ENCODE results near the gene PKD1L1. TPM values are rescaled to one million over a fixed set of nuclear protein-coding genes. Genes with fewer than 3 reads are reported as not detected.

PKD1L1 gene
- total and polyA plus RNA-seq, 2 donors (not counting 1 experiment from before 2014, with no cell fraction given) = 0.59 to 0.70 TPM

GRCh38 chr7:47978790-47979144 is 30.5 kb upstream of the PKD1L1 start:
- Histone ChIP-seq H3K9me3 (ENCODE audit: control extremely low read depth in 1 of 3, control insufficient read depth in 2 of 3, insufficient read depth in 1 of 3, low read length in 2 of 3) (peaks cover 0 to 2% (median 0%) of the 10 kb centered on the region in 3 donors), H3K79me2 (ENCODE audit: control insufficient read depth, insufficient read depth, low read length) (peaks cover 18% of the 10 kb centered on the region), H3K4me3 (ENCODE audit: control extremely low read depth in 1 of 5, extremely low read depth in 1 of 5, insufficient read depth in 1 of 5, low read depth in 2 of 5, low read length in 4 of 5) (peak overlapping the region; percentile 67 to 91 (median 71)), H4K20me1 (ENCODE audit: control insufficient read depth, insufficient read depth, low read length, poor library complexity, severe bottlenecking) (peaks cover 8% of the 10 kb centered on the region), H3K27ac (ENCODE audit: low read length in 2 of 2) (peak overlapping the region; percentile 91 to 93), H3K9ac (ENCODE audit: low read length) (peak overlapping the region; percentile 79), H3K4me2 (replicated peaks; ENCODE audit: low read depth, low read length, poor library complexity, severe bottlenecking) (peak overlapping the region; percentile 77), H3K4me1 (ENCODE audit: control insufficient read depth in 2 of 2, insufficient read depth in 2 of 2, low read length in 2 of 2) (peaks cover 8 to 13% of the 10 kb centered on the region in 2 donors), H2AFZ (ENCODE audit: insufficient read depth, low read depth, low read length, poor library complexity, severe bottlenecking) (peak overlapping the region; percentile 88), H3K27me3 (replicated peaks in 1 of 4; ENCODE audit: control extremely low read depth in 1 of 4, control insufficient read depth in 3 of 4, insufficient read depth in 4 of 4, low read length in 3 of 4) (no peaks in the 10 kb centered on the region), H3K36me3 (replicated peaks in 1 of 2; ENCODE audit: control extremely low read depth in 1 of 2, control insufficient read depth in 1 of 2, extremely low read depth in 1 of 2, insufficient read depth in 2 of 2, low read length in 1 of 2) (peaks cover 7 to 44% of the 10 kb centered on the region in 2 experiments)
- Mint-ChIP-seq H3K4me1 (peaks cover 23% of the 10 kb centered on the region), H3K4me3 (peak overlapping the region; percentile 92), H3K27ac (peak overlapping the region; percentile 98), H3K9me3 (ENCODE audit: insufficient read depth) (no peaks in the 10 kb centered on the region), H3K27me3 (no peaks in the 10 kb centered on the region)
- ATAC-seq (ENCODE audit: low read depth) = no peak
- DNase-seq = no peak
- ChIA-PET POLR2A (interaction anchor here (0.8 kb wide), 1 partner anchor 13 kb away, joined by 3 read pairs; no protein-coding TSS in a partner anchor), CTCF (interaction anchor here (0.8 to 1.8 kb wide), 9 partner anchors 9 to 713 kb away, joined by 3 to 12 read pairs (median 4); partner anchors contain the start of gene PKD1L1)
- WGBS (ENCODE audit: insufficient coverage) = 18% methylated on average over 4 of the region's 4 CpGs
- intact Hi-C loops (cut with micrococcal nuclease) = loop anchor here (1.0 to 5.0 kb wide), 3 partner anchors 13 to 306 kb away; no protein-coding TSS in a partner anchor
- TF ChIP-seq EZH2 (IDR thresholded peaks at IDR 0.05; ENCODE audit: borderline replicate concordance, insufficient read depth, low read depth, low read length, poor library complexity, severe bottlenecking) (no peak), CTCF (IDR thresholded peaks at IDR 0.05) (no peak)

- Histone ChIP-seq H3K79me2 (ENCODE audit: control insufficient read depth, insufficient read depth, low read length) (peaks cover 18% of the 10 kb centered on the region), H2AFZ (ENCODE audit: insufficient read depth, low read depth, low read length, poor library complexity, severe bottlenecking) (no peak overlapping the region), H3K9ac (ENCODE audit: low read length) (no peak overlapping the region), H3K4me3 (ENCODE audit: control extremely low read depth in 1 of 5, extremely low read depth in 1 of 5, insufficient read depth in 1 of 5, low read depth in 2 of 5, low read length in 4 of 5) (no peak overlapping the region), H3K36me3 (replicated peaks in 1 of 2; ENCODE audit: control extremely low read depth in 1 of 2, control insufficient read depth in 1 of 2, extremely low read depth in 1 of 2, insufficient read depth in 2 of 2, low read length in 1 of 2) (peaks cover 12 to 78% of the 10 kb centered on the region in 2 experiments), H4K20me1 (ENCODE audit: control insufficient read depth, insufficient read depth, low read length, poor library complexity, severe bottlenecking) (peaks cover 9% of the 10 kb centered on the region), H3K4me1 (ENCODE audit: control insufficient read depth in 2 of 2, insufficient read depth in 2 of 2, low read length in 2 of 2) (peaks cover 6 to 10% of the 10 kb centered on the region in 2 donors), H3K4me2 (replicated peaks; ENCODE audit: low read depth, low read length, poor library complexity, severe bottlenecking) (no peak overlapping the region), H3K27ac (ENCODE audit: low read length in 2 of 2) (no peak overlapping the region), H3K9me3 (ENCODE audit: control extremely low read depth in 1 of 3, control insufficient read depth in 2 of 3, insufficient read depth in 1 of 3, low read length in 2 of 3) (no peaks in the 10 kb centered on the region), H3K27me3 (replicated peaks in 1 of 4; ENCODE audit: control extremely low read depth in 1 of 4, control insufficient read depth in 3 of 4, insufficient read depth in 4 of 4, low read length in 3 of 4) (no peaks in the 10 kb centered on the region)
- DNase-seq (no peak), ATAC-seq (ENCODE audit: low read depth) (no peak)
- intact Hi-C loops (cut with micrococcal nuclease) = no loop called here
- no CpG with 5 or more reads among the region's 1 CpG for WGBS (ENCODE audit: insufficient coverage)
- POLR2A ChIA-PET = no interaction called here
- Mint-ChIP-seq H3K4me1 (peaks cover 22% of the 10 kb centered on the region), H3K4me3 (no peak overlapping the region), H3K27ac (no peak overlapping the region), H3K27me3 (no peaks in the 10 kb centered on the region), H3K9me3 (ENCODE audit: insufficient read depth) (no peaks in the 10 kb centered on the region)
- CTCF ChIA-PET = interaction anchor here (0.6 to 2.0 kb wide), 5 partner anchors 9 to 680 kb away, joined by 3 to 6 read pairs (median 3); no protein-coding TSS in a partner anchor
- TF ChIP-seq CTCF (IDR thresholded peaks at IDR 0.05) = no peak
- TF ChIP-seq EZH2 (IDR thresholded peaks at IDR 0.05; ENCODE audit: borderline replicate concordance, insufficient read depth, low read depth, low read length, poor library complexity, severe bottlenecking) = no peak
Measured at GRCh38 chr7:47973739-47974138, 25.5 kb upstream of the PKD1L1 start.

All from B cell (primary cell).